Measurements from ENCODE around the gene RREB1. TPM values are rescaled to one million over a fixed set of nuclear protein-coding genes. Genes with fewer than 3 reads are reported as not detected.

RREB1 gene
- total and polyA plus RNA-seq, 2 donors (not counting 3 experiments of a cell fraction or from before 2014, with no cell fraction given): 3.7 to 33.0 TPM

- ChIA-PET POLR2A (no interaction called here), CTCF (no interaction called here)
- DNase-seq (ENCODE audit: low read depth, low spot score) (no peak), FAIRE-seq (no peak)
- Histone ChIP-seq H3K4me2 (ENCODE audit: insufficient read depth, low read length) (no peak overlapping the region), H3K9me3 (replicated peaks; ENCODE audit: control insufficient read depth, insufficient read depth, low read length) (no peaks in the 10 kb centered on the region), H3K36me3 (ENCODE audit: control insufficient read depth in 2 of 2, extremely low read depth in 1 of 2, insufficient read depth in 2 of 2, low read length in 2 of 2) (peaks cover 0 to 2% of the 10 kb centered on the region in 2 experiments), H3K79me2 (ENCODE audit: control insufficient read depth, insufficient read depth, low read length) (peaks cover 53% of the 10 kb centered on the region), H2AFZ (ENCODE audit: low read depth, low read length) (no peak overlapping the region), H3K27me3 (ENCODE audit: control insufficient read depth in 2 of 2, insufficient read depth in 2 of 2, low read length in 2 of 2) (no peaks in the 10 kb centered on the region), H3K4me1 (ENCODE audit: control insufficient read depth, extremely low read depth, insufficient read depth, low read length) (peaks cover 19% of the 10 kb centered on the region), H4K20me1 (replicated peaks; ENCODE audit: control insufficient read depth, extremely low read depth, insufficient read depth, low read length) (no peaks in the 10 kb centered on the region), H3K4me3 (replicated peaks in 1 of 3; ENCODE audit: insufficient read depth in 1 of 3, low read depth in 1 of 3, low read length in 3 of 3) (no peak overlapping the region), H3K9ac (replicated peaks; ENCODE audit: extremely low read depth, insufficient read depth, low read length) (no peak overlapping the region), H3K9me1 (replicated peaks; ENCODE audit: control insufficient read depth, extremely low read depth, insufficient read depth, low read length) (no peaks in the 10 kb centered on the region), H3K27ac (ENCODE audit: insufficient read depth, low read depth, low read length) (no peak overlapping the region)
- dilution Hi-C loops (cut with MboI; ENCODE audit: extremely low pct_ligation_motif_present, low sequenced_read_pairs) (no loop called here), intact Hi-C loops (cut with micrococcal nuclease) (no loop called here)
- TF ChIP-seq, protein P1, sequence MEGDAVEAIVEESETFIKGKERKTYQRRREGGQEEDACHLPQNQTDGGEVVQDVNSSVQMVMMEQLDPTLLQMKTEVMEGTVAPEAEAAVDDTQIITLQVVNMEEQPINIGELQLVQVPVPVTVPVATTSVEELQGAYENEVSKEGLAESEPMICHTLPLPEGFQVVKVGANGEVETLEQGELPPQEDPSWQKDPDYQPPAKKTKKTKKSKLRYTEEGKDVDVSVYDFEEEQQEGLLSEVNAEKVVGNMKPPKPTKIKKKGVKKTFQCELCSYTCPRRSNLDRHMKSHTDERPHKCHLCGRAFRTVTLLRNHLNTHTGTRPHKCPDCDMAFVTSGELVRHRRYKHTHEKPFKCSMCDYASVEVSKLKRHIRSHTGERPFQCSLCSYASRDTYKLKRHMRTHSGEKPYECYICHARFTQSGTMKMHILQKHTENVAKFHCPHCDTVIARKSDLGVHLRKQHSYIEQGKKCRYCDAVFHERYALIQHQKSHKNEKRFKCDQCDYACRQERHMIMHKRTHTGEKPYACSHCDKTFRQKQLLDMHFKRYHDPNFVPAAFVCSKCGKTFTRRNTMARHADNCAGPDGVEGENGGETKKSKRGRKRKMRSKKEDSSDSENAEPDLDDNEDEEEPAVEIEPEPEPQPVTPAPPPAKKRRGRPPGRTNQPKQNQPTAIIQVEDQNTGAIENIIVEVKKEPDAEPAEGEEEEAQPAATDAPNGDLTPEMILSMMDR (IDR thresholded peaks at IDR 0.05; ENCODE audit: extremely low read depth in 1 of 2, insufficient read depth in 1 of 2, low read depth in 1 of 2, low read length in 2 of 2): no peak
- no peak for TF ChIP-seq MYC (IDR thresholded peaks at IDR 0.05; ENCODE audit: low read depth, low read length)
- no peak for TF ChIP-seq POLR2AphosphoS5 (IDR thresholded peaks at IDR 0.05; ENCODE audit: insufficient read depth, low read depth, low read length)
- TF ChIP-seq JUN (IDR thresholded peaks at IDR 0.05; ENCODE audit: borderline replicate concordance, insufficient read depth, insufficient read length, low read depth): no peak
- TF ChIP-seq MAX (IDR thresholded peaks at IDR 0.05; ENCODE audit: insufficient read depth, insufficient read length): no peak
- TF ChIP-seq GATA2 (IDR thresholded peaks at IDR 0.05; ENCODE audit: insufficient read depth, insufficient read length, low read depth, low read length): no peak
- TF ChIP-seq FOS (IDR thresholded peaks at IDR 0.05; ENCODE audit: borderline replicate concordance, insufficient read depth, low read length): no peak
- BruUV-seq (replicated peaks): no TSS peak
Observed at GRCh38 chr6:7173843-7174503, 66.2 kb downstream of the RREB1 start.

All from endothelial cell of umbilical vein (primary cell).